Peyer's patch (tissue), 4 donors: Measurements from ENCODE around the gene ATOH7. TPM values are rescaled to one million over a fixed set of nuclear protein-coding genes. Genes with fewer than 3 reads are reported as not detected.

Experiments used
- DNase-seq, 3 donors: peaks; one replicate each; pipeline ENCODE4 v3.0.0-alpha.2; 2017 to 2019
- H3K27ac ChIP-seq, 4 donors: fragments of 200-600 bp; sonication (generic); one replicate each; pipeline ENCODE4 v1.5.1; 2016 to 2019
- H3K27me3 ChIP-seq, 2 donors: fragments of 200-600 bp; sonication (generic); one replicate each; pipeline ENCODE4 v1.5.1; 2019
- H3K36me3 ChIP-seq, 3 donors: fragments of 200-600 bp; sonication (generic); one replicate each; pipeline ENCODE4 v1.5.1; 2016 to 2019
- H3K4me1 ChIP-seq, 4 donors: fragments of 200-600 bp; sonication (generic); one replicate each; pipeline ENCODE4 v1.5.1; 2016 to 2019
- H3K4me3 ChIP-seq, 4 donors: fragments of 200-600 bp; sonication (generic); 1 replicate in 3 of 4; 2 replicates in 1 of 4; pipeline ENCODE4 v1.5.1; 2016 to 2019; ENCODE audit warnings: mild to moderate bottlenecking in 1 of 4
- H3K9me3 ChIP-seq, 4 donors: fragments of 200-600 bp; sonication (generic); one replicate each; pipeline ENCODE4 v1.5.1; 2016 to 2019; ENCODE audit warnings: mild to moderate bottlenecking in 1 of 4
- CTCF ChIP-seq, 6 experiments: fragments of 450-650 bp in 4 of 6; fragments of 200-600 bp in 2 of 6; sonication (generic) in 1 of 6; IDR thresholded peaks; one replicate each; pipeline ENCODE4 v1.5.1; 2017 to 2019; ENCODE audit warnings: antibody characterized with exemption in 6 of 6, mild to moderate bottlenecking in 3 of 6, moderate library complexity in 1 of 6
- POLR2A ChIP-seq, 2 donors: fragments of 450-650 bp; IDR thresholded peaks; one replicate each; pipeline ENCODE4 v1.5.1; 2017; ENCODE audit warnings: antibody characterized with exemption in 2 of 2, mild to moderate bottlenecking in 2 of 2, moderate library complexity in 2 of 2
- total RNA-seq, 4 donors: library from RNA; depleted of rRNA; stranded (reverse); fragments of >200 nt; gene quantifications; one replicate each; pipeline ENCODE4 v1.1.0, GENCODE V29; 2016

ATOH7 gene
- total RNA-seq, 4 donors from 2014 or later, result 0.54 to 5.3 (median 2.6) TPM; not detected in 1

DNA sequence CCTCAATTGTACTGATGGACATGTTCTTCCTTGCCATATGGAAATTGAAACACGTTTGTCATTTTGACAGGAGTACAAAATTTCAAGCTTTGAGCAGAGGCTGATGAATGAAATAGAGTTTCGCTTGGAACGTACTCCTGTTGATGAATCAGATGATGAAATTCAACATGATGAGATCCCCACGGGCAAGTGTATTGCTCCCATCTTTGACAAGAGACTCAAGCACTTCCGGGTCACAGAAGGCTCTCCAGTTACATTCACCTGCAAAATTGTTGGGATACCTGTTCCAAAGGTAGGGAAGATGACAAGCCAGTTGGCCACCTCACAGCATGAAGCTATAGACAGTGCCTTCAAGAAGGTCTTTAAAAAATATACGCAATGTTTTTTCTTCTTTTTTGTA lies 43.1 kb downstream of the ATOH7 start:
- H3K27me3 ChIP-seq, result no peaks in the 10 kb centered on the region
- no peaks in the 10 kb centered on the region for H3K4me1 ChIP-seq
- TF ChIP-seq CTCF (IDR thresholded peaks at IDR 0.05) (no peak), POLR2A (IDR thresholded peaks at IDR 0.05) (no peak)
- H3K9me3 ChIP-seq, result no peaks in the 10 kb centered on the region
- no peak for DNase-seq
- H3K4me3 ChIP-seq, result no peak overlapping the region
- no peak overlapping the region for H3K27ac ChIP-seq
- no peaks in the 10 kb centered on the region for H3K36me3 ChIP-seq

- Histone ChIP-seq H3K27me3 (no peaks in the 10 kb centered on the region), H3K9me3 (no peaks in the 10 kb centered on the region), H3K27ac (no peak overlapping the region), H3K4me3 (no peak overlapping the region), H3K4me1 (no peaks in the 10 kb centered on the region), H3K36me3 (no peaks in the 10 kb centered on the region)
- TF ChIP-seq CTCF (IDR thresholded peaks at IDR 0.05) (no peak), POLR2A (IDR thresholded peaks at IDR 0.05) (no peak)
- no peak for DNase-seq
These were observed 46.8 kb downstream of the ATOH7 start for GRCh38 chr10:68185085-68185484.

DNA sequence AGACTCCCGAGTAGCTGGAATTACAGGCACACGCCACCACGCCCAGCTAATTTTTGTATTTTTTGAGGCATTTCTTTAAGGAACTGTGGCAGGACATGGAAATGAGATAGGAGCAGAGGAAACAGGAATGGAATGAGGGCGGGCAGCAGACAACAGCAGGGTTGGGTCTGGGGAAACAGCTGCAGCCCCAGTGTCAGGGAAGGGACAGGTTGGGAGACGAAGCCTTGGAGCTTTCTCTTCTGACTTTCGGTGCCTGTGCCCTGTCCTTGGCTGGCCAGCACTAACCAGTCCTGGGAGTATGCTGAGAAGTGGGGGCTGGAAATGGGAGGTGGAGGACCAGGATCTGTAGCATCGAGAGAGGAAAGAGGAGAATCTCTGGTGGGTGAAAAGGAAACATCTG lies 47.4 kb downstream of the ATOH7 start:
- H3K9me3 ChIP-seq, result no peaks in the 10 kb centered on the region
- no peak overlapping the region for H3K4me3 ChIP-seq
- no peak for DNase-seq
- no peaks in the 10 kb centered on the region for H3K4me1 ChIP-seq
- H3K36me3 ChIP-seq, result no peaks in the 10 kb centered on the region
- TF ChIP-seq POLR2A (IDR thresholded peaks at IDR 0.05) (no peak), CTCF (IDR thresholded peaks at IDR 0.05) (no peak)
- no peaks in the 10 kb centered on the region for H3K27me3 ChIP-seq
- no peak overlapping the region for H3K27ac ChIP-seq

Other genes with a start within 250 kb of the ATOH7 start
- 10 to 100 TPM; 49.5 to 91.6 (median 79.0) TPM for gene HERC4, start 156.8 kb downstream of the ATOH7 start, total RNA-seq
- under 1 TPM in 1 of 4 donors, not detected in 3; 0.13 TPM for gene MYPN, start 122.6 kb downstream of the ATOH7 start, total RNA-seq
- gene HNRNPH3, start 100.0 kb upstream of the ATOH7 start, total RNA-seq, result 10 to 100 TPM; 37.7 to 75.1 (median 52.1) TPM
- 100 to 1,000 TPM in 3 of 4 donors, 10 to 100 TPM in 1; 30.5 to 241 (median 182) TPM for gene PBLD, start 100.8 kb upstream of the ATOH7 start, total RNA-seq
- 10 to 100 TPM; 18.0 to 53.6 (median 29.0) TPM for gene RUFY2, start 175.2 kb upstream of the ATOH7 start, total RNA-seq
- gene DNA2, start 239.9 kb upstream of the ATOH7 start, total RNA-seq, result 10 to 100 TPM in 2 of 4 donors, 1 to 10 TPM in 2; 5.0 to 15.4 (median 10.0) TPM